Measurements from ENCODE around the gene KIAA1671.

The KIAA1671 gene

DNA sequence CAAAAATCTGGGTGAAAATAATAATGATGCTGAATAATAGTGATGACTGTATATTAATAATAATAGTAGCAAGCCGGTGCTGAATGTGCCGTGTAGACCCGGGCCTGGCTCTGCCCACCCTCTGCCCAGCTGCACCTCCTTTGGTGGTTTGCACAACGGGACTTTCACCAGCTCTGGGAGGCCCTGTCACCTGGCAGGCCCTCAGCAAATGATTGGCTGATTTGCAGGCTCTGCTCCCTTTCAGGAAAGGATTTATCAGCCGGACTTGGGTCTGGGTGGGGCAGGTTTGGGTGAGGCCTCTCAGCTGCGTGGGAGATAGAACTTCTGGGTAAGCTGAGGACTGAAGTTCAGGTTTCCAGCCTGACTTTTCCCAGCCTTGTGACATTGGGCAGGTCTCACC lies 21.4 kb downstream of the KIAA1671 start:
- no peak for TF ChIP-seq CTCF (IDR thresholded peaks at IDR 0.05; ENCODE audit: insufficient read depth, missing control alignments)
- DNase-seq (ENCODE audit: insufficient read length, low spot score) (no peak), FAIRE-seq (no peak)

GRCh38 chr22:24975125-24975640 lies 22.7 kb downstream of the KIAA1671 start:
- no peak for DNase-seq (ENCODE audit: insufficient read length, low spot score)
- TF ChIP-seq CTCF (IDR thresholded peaks at IDR 0.05; ENCODE audit: insufficient read depth, missing control alignments): no peak
- no peak for FAIRE-seq

DNA sequence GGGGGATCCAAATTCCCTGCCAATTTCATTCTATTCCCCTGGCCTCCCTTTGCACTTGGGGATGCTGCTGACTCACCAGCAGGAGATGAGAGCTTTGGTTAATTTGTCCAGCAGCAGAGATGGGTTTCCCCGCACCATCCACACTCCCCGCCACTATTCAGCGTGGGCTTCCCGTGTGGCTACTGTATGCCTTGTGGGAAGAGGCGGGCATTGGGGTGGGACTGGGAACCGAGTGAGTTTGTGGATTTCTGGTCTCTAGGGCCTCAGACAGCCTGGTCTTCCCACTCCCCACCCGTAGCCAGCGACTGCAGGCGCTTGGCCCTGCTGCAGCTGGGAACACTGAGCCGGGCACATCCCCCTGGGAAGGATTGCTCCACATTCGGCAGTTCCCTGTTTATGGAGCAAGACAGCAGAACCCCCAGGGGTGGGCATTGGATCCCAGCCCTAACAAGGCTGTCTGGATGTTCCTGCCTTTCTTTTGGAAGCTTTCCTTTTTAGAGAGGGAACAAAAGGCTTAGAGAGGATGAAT lies 23.4 kb downstream of the KIAA1671 start:
- no peak for TF ChIP-seq CTCF (IDR thresholded peaks at IDR 0.05; ENCODE audit: insufficient read depth, missing control alignments)
- FAIRE-seq: no peak
- no peak for DNase-seq (ENCODE audit: insufficient read length, low spot score)

GRCh38 chr22:24976442-24977218 lies 24.1 kb downstream of the KIAA1671 start:
- FAIRE-seq (no peak), DNase-seq (ENCODE audit: insufficient read length, low spot score) (no peak)
- TF ChIP-seq CTCF (IDR thresholded peaks at IDR 0.05; ENCODE audit: insufficient read depth, missing control alignments): no peak

- DNase-seq (ENCODE audit: insufficient read length, low spot score) (no peak), FAIRE-seq (no peak)
Measured at GRCh38 chr22:24977370-24978221, 25.1 kb downstream of the KIAA1671 start.

DNA sequence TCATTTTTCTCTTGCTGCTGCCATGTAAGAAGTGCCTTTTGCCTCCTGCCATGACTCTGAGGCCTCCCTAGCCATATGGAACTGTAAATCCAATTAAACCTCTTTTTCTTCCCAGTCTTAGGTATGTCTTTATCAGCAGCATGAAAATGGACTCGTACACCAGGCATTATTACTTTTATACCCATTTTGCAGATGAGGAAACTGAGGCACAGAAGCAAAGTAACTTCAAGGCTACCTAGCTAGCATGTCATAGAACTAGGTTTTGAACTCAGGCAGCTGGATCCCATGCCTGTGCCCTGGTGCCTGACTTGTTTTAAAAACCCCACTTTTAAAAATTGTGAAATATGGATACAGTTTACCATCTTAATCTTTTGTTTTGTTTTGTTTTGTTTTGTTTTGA lies 25.8 kb downstream of the KIAA1671 start:
- DNase-seq (ENCODE audit: insufficient read length, low spot score): no peak
- no peak for TF ChIP-seq CTCF (IDR thresholded peaks at IDR 0.05; ENCODE audit: insufficient read depth, missing control alignments)
- FAIRE-seq: no peak

More at GRCh38 chr22:24977370-24978221, 25.1 kb downstream of the KIAA1671 start:
- TF ChIP-seq CTCF (IDR thresholded peaks at IDR 0.05; ENCODE audit: insufficient read depth, missing control alignments): no peak
